Muscle of leg (tissue), 11 donors: ENCODE measurements around the gene LRCH2. TPM values are rescaled to one million over a fixed set of nuclear protein-coding genes. Genes with fewer than 3 reads are reported as not detected.

Experiments
- DNase-seq: peaks from one replicate; pipeline ENCODE4 v3.0.0; 2013
- H3K27ac ChIP-seq: one replicate; pipeline ENCODE4 v1.5.1; 2013; ENCODE audit warnings: mild to moderate bottlenecking, low read length, control low read depth
- H3K27me3 ChIP-seq: one replicate; pipeline ENCODE4 v1.6.1; 2013; ENCODE audit warnings: low read length; ENCODE audit not compliant: control insufficient read depth, insufficient read depth
- H3K36me3 ChIP-seq: one replicate; pipeline ENCODE4 v1.6.1; 2013; ENCODE audit warnings: low read length; ENCODE audit not compliant: control insufficient read depth, insufficient read depth
- H3K4me1 ChIP-seq: one replicate; pipeline ENCODE4 v1.6.1; 2013; ENCODE audit warnings: low read length; ENCODE audit not compliant: control insufficient read depth, insufficient read depth
- H3K4me3 ChIP-seq: one replicate; pipeline ENCODE4 v1.5.1; 2013; ENCODE audit warnings: low read length, control low read depth
- H3K9me3 ChIP-seq: replicated peaks from 2 replicates; pipeline ENCODE4 v1.6.1; 2013; ENCODE audit warnings: low read depth, low read length; ENCODE audit not compliant: control insufficient read depth
- WGBS: methylation state at CpG from one replicate; pipeline ENCODE4 v1.1.5; 2013; ENCODE audit warnings: missing lambda C conversion rate; ENCODE audit not compliant: insufficient coverage; 5-methylcytosine and 5-hydroxymethylcytosine counted together
- polyA plus RNA-seq, 8 donors: library from polyadenylated mRNA; unstranded; fragments of 120-200 nt; gene quantifications; one replicate each; pipeline versions ENCODE4 v1.2.1 to v1.2.3, GENCODE V29; 2013; ENCODE audit warnings: inconsistent platforms in 1 of 8, low replicate concordance in 1 of 8; ENCODE audit not compliant: insufficient read length in 8 of 8, insufficient read depth in 1 of 8
- total RNA-seq: library from RNA; stranded (reverse); fragments of 120-200 nt; gene quantifications from one replicate; pipeline ENCODE4 v1.2.4, GENCODE V29; 2013

The LRCH2 gene
- total and polyA plus RNA-seq, 9 donors = 3.9 to 7.3 (median 4.4) TPM

GRCh38 chrX:115178473-115178872, 55.4 kb downstream of the LRCH2 start:
- Histone ChIP-seq H3K9me3 (no peaks in the 10 kb centered on the region), H3K27me3 (peaks cover 8% of the 10 kb centered on the region), H3K4me1 (no peaks in the 10 kb centered on the region), H3K4me3 (no peak overlapping the region), H3K27ac (no peak overlapping the region), H3K36me3 (no peaks in the 10 kb centered on the region)
- DNase-seq = no peak
- no CpG with 5 or more reads among the region's 1 CpG for WGBS

DNA sequence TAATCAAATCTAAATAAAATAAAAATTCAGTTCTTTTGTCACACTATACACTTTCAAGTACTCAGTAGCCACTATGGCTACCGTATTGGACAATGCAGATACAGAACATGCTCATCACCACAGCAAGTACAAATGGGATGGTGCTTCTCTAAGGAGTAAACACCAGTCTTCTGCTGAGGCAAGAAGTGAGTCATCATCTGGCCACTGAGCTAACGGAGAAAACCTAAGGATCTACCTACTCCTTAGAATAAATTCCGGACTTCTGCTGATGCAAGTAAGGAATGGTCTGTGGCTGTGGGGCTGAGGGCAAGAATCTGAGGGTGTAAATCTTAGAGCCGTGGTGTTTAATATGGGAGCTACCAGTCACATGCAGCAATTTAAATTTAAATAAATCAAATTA, 56.0 kb downstream of the LRCH2 start:
- H3K4me1 ChIP-seq = no peaks in the 10 kb centered on the region

DNA sequence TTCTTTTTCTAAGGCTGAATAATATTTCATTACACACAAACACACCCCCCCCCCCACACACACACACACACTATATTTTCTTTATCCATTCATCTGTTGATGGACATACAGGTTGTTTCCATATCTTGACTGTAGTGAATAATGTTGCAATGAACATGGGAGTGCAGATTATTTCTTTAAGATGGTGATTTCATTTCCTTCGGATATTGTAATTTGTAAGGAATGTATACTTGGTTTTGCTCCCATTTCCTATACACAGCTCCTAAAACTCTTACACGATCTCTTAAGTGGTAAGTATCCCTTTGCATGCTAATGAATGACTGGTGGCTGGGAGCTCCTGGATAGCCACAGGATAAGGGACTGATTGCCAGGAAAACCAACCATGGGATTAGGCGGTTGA, 59.3 kb downstream of the LRCH2 start:
- DNase-seq = no peak
- Histone ChIP-seq H3K9me3 (no peaks in the 10 kb centered on the region), H3K27me3 (peaks cover 6% of the 10 kb centered on the region), H3K4me3 (no peak overlapping the region), H3K4me1 (no peaks in the 10 kb centered on the region), H3K27ac (no peak overlapping the region), H3K36me3 (no peaks in the 10 kb centered on the region)
- WGBS = no CpG with 5 or more reads among the region's 3 CpGs

More for the DNA sequence above, 56.0 kb downstream of the LRCH2 start:
- WGBS = no CpG with 5 or more reads among the region's 4 CpGs
- Histone ChIP-seq H3K9me3 (no peaks in the 10 kb centered on the region), H3K27me3 (peaks cover 8% of the 10 kb centered on the region), H3K4me3 (no peak overlapping the region), H3K36me3 (no peaks in the 10 kb centered on the region), H3K27ac (no peak overlapping the region)
- DNase-seq = no peak

DNA sequence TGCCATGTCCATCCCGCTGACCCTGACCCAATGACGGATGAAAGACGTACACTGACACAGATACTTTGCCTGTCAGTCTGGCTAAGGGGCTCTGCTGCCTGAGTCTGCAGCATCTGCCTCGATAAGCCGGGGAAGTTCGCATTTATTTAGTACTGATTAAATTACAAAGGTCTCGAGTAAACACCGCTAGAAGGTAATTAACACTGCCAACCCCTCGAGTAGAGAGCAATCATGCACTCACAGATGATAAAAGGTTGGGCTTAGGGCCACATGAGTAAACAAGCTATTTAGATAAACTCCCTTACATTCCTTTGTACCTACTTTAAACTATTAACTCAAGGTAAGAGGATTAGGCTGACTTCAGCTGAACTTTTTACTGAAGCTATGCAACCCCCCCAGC, 60.7 kb downstream of the LRCH2 start:
- 87% methylated on average over 3 of the region's 9 CpGs for WGBS
- no peaks in the 10 kb centered on the region for H3K9me3 ChIP-seq
- H3K36me3 ChIP-seq = no peaks in the 10 kb centered on the region
- DNase-seq = no peak
- H3K27ac ChIP-seq = no peak overlapping the region
- peaks cover 6% of the 10 kb centered on the region for H3K27me3 ChIP-seq
- no peak overlapping the region for H3K4me3 ChIP-seq
- no peaks in the 10 kb centered on the region for H3K4me1 ChIP-seq

DNA sequence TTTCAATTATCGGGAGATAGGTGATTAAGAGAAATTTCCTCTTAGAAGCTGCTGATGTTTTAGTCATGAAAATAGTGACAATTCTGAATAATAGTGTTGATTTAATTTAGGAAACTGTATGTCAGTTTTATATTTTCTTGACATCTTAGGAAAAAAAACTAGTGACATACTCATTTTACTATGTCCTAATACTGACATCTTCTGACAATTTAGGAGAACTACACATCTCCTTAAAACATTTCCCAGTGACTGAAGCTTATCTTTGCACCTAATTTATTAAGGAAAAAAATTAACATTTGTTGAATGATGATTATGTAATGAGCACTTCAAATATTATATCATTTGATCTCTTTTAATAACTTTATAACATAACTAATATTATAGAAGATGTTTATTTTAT, 86.7 kb downstream of the LRCH2 start:
- WGBS = no CpG with 5 or more reads among the region's 1 CpG
- H3K36me3 ChIP-seq = no peaks in the 10 kb centered on the region
- DNase-seq = peak; percentile 6
- H3K4me1 ChIP-seq = no peaks in the 10 kb centered on the region
- H3K4me3 ChIP-seq = no peak overlapping the region
- no peak overlapping the region for H3K27ac ChIP-seq
- H3K27me3 ChIP-seq = no peaks in the 10 kb centered on the region
- no peaks in the 10 kb centered on the region for H3K9me3 ChIP-seq

- H3K27me3 ChIP-seq = peaks cover 11% of the 10 kb centered on the region
- no peak overlapping the region for H3K4me3 ChIP-seq
- peaks cover 4% of the 10 kb centered on the region for H3K9me3 ChIP-seq
- H3K27ac ChIP-seq = no peak overlapping the region
- peaks cover 5% of the 10 kb centered on the region for H3K36me3 ChIP-seq
- DNase-seq = no peak
- no peaks in the 10 kb centered on the region for H3K4me1 ChIP-seq
These were observed 91.8 kb downstream of the LRCH2 start for GRCh38 chrX:115142057-115142456.

DNA sequence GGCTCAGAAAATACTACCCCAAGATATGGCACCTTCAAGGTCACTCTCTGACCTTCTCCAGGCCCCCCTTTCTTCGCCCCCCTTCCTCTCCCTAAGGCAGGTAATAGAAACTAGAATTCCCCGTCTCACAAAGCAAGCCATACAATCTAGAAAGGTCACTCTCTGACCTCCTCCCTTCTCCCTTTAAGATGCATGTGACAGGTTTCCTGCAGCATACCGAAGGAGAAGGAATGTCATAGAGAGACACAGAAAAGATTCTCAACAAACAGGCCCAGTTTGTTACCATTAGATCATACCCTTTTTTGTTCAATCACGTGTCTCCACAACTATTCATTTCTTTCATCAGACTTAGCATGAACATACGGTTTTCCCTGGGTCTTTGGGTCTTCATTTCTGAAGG, 95.9 kb downstream of the LRCH2 start:
- WGBS = 29% methylated on average over 1 of the region's 5 CpGs
- H3K9me3 ChIP-seq = peaks cover 4% of the 10 kb centered on the region
- H3K4me1 ChIP-seq = no peaks in the 10 kb centered on the region
- no peak overlapping the region for H3K4me3 ChIP-seq
- peaks cover 5% of the 10 kb centered on the region for H3K36me3 ChIP-seq
- H3K27ac ChIP-seq = no peak overlapping the region
- peaks cover 11% of the 10 kb centered on the region for H3K27me3 ChIP-seq
- DNase-seq = no peak

GRCh38 chrX:115134382-115134781, 99.5 kb downstream of the LRCH2 start:
- H3K9me3 ChIP-seq = no peaks in the 10 kb centered on the region
- no peaks in the 10 kb centered on the region for H3K36me3 ChIP-seq
- H3K4me3 ChIP-seq = no peak overlapping the region
- 29% methylated on average over 1 of the region's 3 CpGs for WGBS
- DNase-seq = peak; percentile 85
- no peaks in the 10 kb centered on the region for H3K27me3 ChIP-seq
- no peaks in the 10 kb centered on the region for H3K4me1 ChIP-seq
- no peak overlapping the region for H3K27ac ChIP-seq

DNA sequence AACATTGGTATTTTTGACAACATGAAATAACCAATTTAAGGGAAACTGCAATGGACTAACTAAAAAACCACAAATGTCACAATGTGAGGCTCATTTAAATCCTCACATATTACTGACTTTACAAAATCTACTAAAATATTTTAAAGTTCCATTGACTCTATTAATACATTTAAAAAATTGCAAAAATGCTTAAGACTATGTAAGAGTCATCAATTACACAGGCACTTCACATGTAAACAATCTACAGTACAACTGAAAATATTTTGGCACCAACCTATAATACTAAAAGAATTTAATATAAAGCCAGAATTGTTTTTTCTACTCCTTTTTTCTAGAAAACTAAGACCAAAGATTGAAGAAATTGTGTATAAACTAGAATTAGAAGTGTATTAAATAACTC, 121.5 kb downstream of the LRCH2 start:
- H3K4me1 ChIP-seq = no peaks in the 10 kb centered on the region
- H3K36me3 ChIP-seq = no peaks in the 10 kb centered on the region
- no peak overlapping the region for H3K27ac ChIP-seq
- no peak overlapping the region for H3K4me3 ChIP-seq
- H3K9me3 ChIP-seq = no peaks in the 10 kb centered on the region
- DNase-seq = no peak
- H3K27me3 ChIP-seq = no peaks in the 10 kb centered on the region

GRCh38 chrX:115098897-115099296, 135.0 kb downstream of the LRCH2 start:
- H3K4me1 ChIP-seq = no peaks in the 10 kb centered on the region
- peaks cover 2% of the 10 kb centered on the region for H3K9me3 ChIP-seq
- WGBS = 77% methylated on average over 4 of the region's 4 CpGs

GRCh38 chrX:115093191-115093590, 140.7 kb downstream of the LRCH2 start:
- Histone ChIP-seq H3K36me3 (no peaks in the 10 kb centered on the region), H3K9me3 (no peaks in the 10 kb centered on the region), H3K27ac (no peak overlapping the region), H3K4me1 (no peaks in the 10 kb centered on the region), H3K4me3 (no peak overlapping the region), H3K27me3 (peaks cover 5% of the 10 kb centered on the region)
- no peak for DNase-seq
- WGBS = no CpG with 5 or more reads among the region's 1 CpG

More at GRCh38 chrX:115098897-115099296, 135.0 kb downstream of the LRCH2 start:
- no peaks in the 10 kb centered on the region for H3K36me3 ChIP-seq
- no peak overlapping the region for H3K4me3 ChIP-seq
- no peak for DNase-seq
- no peak overlapping the region for H3K27ac ChIP-seq
- H3K27me3 ChIP-seq = peaks cover 10% of the 10 kb centered on the region
